ENCODE data around the gene PTPRN2.
"Not testable (repeated sequence)": the region's sequence is repeated elsewhere in the genome, so short reads cannot be mapped to it uniquely, and the experiment has no call there.

The PTPRN2 gene

GRCh38 chr7:157595086-157595855 lies 992.4 kb downstream of the PTPRN2 start:
- H3K9me3 ChIP-seq (ENCODE audit: control insufficient read depth, low read length): no peaks in the 10 kb centered on the region
- no peak overlapping the region for H3K4me2 ChIP-seq (ENCODE audit: low read length)
- TF ChIP-seq CTCF (IDR thresholded peaks at IDR 0.05): no peak
- no peak overlapping the region for H3K9ac ChIP-seq
- no peaks in the 10 kb centered on the region for H3K4me1 ChIP-seq
- H3K79me2 ChIP-seq: no peaks in the 10 kb centered on the region
- H3K27ac ChIP-seq: no peak overlapping the region
- H3K27me3 ChIP-seq (ENCODE audit: control insufficient read depth, insufficient read depth, low read length): no peaks in the 10 kb centered on the region
- no peaks in the 10 kb centered on the region for H3K36me3 ChIP-seq (ENCODE audit: control insufficient read depth, insufficient read depth, low read length)
- no peak overlapping the region for H2AFZ ChIP-seq
- H3K4me3 ChIP-seq (ENCODE audit: low read depth, low read length): no peak overlapping the region

GRCh38 chr7:157594306-157594705 lies 993.3 kb downstream of the PTPRN2 start:
- Histone ChIP-seq H3K27me3 (ENCODE audit: control insufficient read depth, insufficient read depth, low read length) (no peaks in the 10 kb centered on the region), H3K4me3 (ENCODE audit: low read depth, low read length) (no peak overlapping the region), H3K4me2 (ENCODE audit: low read length) (no peak overlapping the region), H3K9me3 (ENCODE audit: control insufficient read depth, low read length) (no peaks in the 10 kb centered on the region), H3K27ac (no peak overlapping the region), H3K4me1 (no peaks in the 10 kb centered on the region), H3K36me3 (ENCODE audit: control insufficient read depth, insufficient read depth, low read length) (no peaks in the 10 kb centered on the region), H3K9ac (no peak overlapping the region), H2AFZ (no peak overlapping the region), H3K79me2 (no peaks in the 10 kb centered on the region)
- TF ChIP-seq CTCF (IDR thresholded peaks at IDR 0.05): no peak

- no peak overlapping the region for H2AFZ ChIP-seq
- no peaks in the 10 kb centered on the region for H3K79me2 ChIP-seq
- no peaks in the 10 kb centered on the region for H3K4me1 ChIP-seq
- no peak overlapping the region for H3K9ac ChIP-seq
- no peaks in the 10 kb centered on the region for H3K27me3 ChIP-seq (ENCODE audit: control insufficient read depth, insufficient read depth, low read length)
- no peaks in the 10 kb centered on the region for H3K36me3 ChIP-seq (ENCODE audit: control insufficient read depth, insufficient read depth, low read length)
- no peak overlapping the region for H3K4me2 ChIP-seq (ENCODE audit: low read length)
- no peak overlapping the region for H3K27ac ChIP-seq
- TF ChIP-seq CTCF (IDR thresholded peaks at IDR 0.05): no peak
- no peak overlapping the region for H3K4me3 ChIP-seq (ENCODE audit: low read depth, low read length)
- no peaks in the 10 kb centered on the region for H3K9me3 ChIP-seq (ENCODE audit: control insufficient read depth, low read length)
Measured at GRCh38 chr7:157593541-157593940, 994.1 kb downstream of the PTPRN2 start.

- H2AFZ ChIP-seq; H3K27me3 ChIP-seq (ENCODE audit: control insufficient read depth, insufficient read depth, low read length): not testable (repeated sequence)
Measured at GRCh38 chr7:157592636-157593320, 994.8 kb downstream of the PTPRN2 start.

GRCh38 chr7:157590526-157590925 lies 997.1 kb downstream of the PTPRN2 start:
- no peak for TF ChIP-seq CTCF (IDR thresholded peaks at IDR 0.05)
- Histone ChIP-seq H3K79me2 (no peaks in the 10 kb centered on the region), H2AFZ (no peak overlapping the region), H3K9ac (no peak overlapping the region), H3K36me3 (ENCODE audit: control insufficient read depth, insufficient read depth, low read length) (no peaks in the 10 kb centered on the region), H3K27me3 (ENCODE audit: control insufficient read depth, insufficient read depth, low read length) (no peaks in the 10 kb centered on the region), H3K4me3 (ENCODE audit: low read depth, low read length) (no peak overlapping the region), H3K27ac (no peak overlapping the region), H3K4me1 (no peaks in the 10 kb centered on the region), H3K9me3 (ENCODE audit: control insufficient read depth, low read length) (peaks cover 4% of the 10 kb centered on the region), H3K4me2 (ENCODE audit: low read length) (no peak overlapping the region)

More at GRCh38 chr7:157592636-157593320, 994.8 kb downstream of the PTPRN2 start:
- H3K4me3 ChIP-seq (ENCODE audit: low read depth, low read length); H3K4me1 ChIP-seq; H3K9ac ChIP-seq; H3K27ac ChIP-seq; H3K79me2 ChIP-seq; H3K9me3 ChIP-seq (ENCODE audit: control insufficient read depth, low read length); H3K36me3 ChIP-seq (ENCODE audit: control insufficient read depth, insufficient read depth, low read length); H3K4me2 ChIP-seq (ENCODE audit: low read length): not testable (repeated sequence)

Data from parathyroid adenoma (tissue), 2 donors.